Left ventricle myocardium inferior (tissue), 1 donor: ENCODE data around the gene PPHLN1. TPM values are rescaled to one million over a fixed set of nuclear protein-coding genes. Genes with fewer than 3 reads are reported as not detected.
A peak's percentile ranks its signal among the peaks of the same experiment; 100 is the strongest.

Experiments used
- DNase-seq: peaks from one replicate; pipeline ENCODE4 v3.0.0-alpha.2; 2020
- H3K27ac ChIP-seq: fragments of 200-600 bp; replicated peaks from 2 replicates; pipeline ENCODE4 v1.8.0; 2021
- H3K27me3 ChIP-seq: fragments of 200-600 bp; 2 replicates; pipeline ENCODE4 v1.8.0; 2021; ENCODE audit warnings: low read depth
- H3K36me3 ChIP-seq: fragments of 200-600 bp; 2 replicates; pipeline ENCODE4 v1.8.0; 2021
- H3K4me1 ChIP-seq: fragments of 200-600 bp; 2 replicates; pipeline ENCODE4 v1.8.0; 2021
- H3K4me3 ChIP-seq: fragments of 200-600 bp; 2 replicates; pipeline ENCODE4 v1.8.0; 2021; ENCODE audit warnings: mild to moderate bottlenecking, moderate library complexity
- H3K9me3 ChIP-seq: fragments of 200-600 bp; replicated peaks from 2 replicates; pipeline ENCODE4 v1.8.0; 2021
- CTCF ChIP-seq: fragments of 200-600 bp; IDR thresholded peaks from 2 replicates; pipeline ENCODE4 v1.8.0; 2021; ENCODE audit warnings: antibody characterized with exemption, mild to moderate bottlenecking, borderline replicate concordance
- intact Hi-C: fragments of 100-400 bp; cut with micrococcal nuclease; formaldehyde crosslinking; loops from one replicate; pipeline ENCODE4 v1.11.0; 2022
- total RNA-seq: library from RNA; stranded (reverse); fragmentation: NEBNext Ultra II Directional; extraction: Animal tissue kit (Norgen Biotek cat#: 25700); gene quantifications from one replicate; pipeline ENCODE4 v1.2.1, GENCODE V29; 2021
- donor health status: DM: no; HTN: yes; CAD: no; lungs with severe emphysema.

PPHLN1 gene
- total RNA-seq, 1 donor from 2014 or later = 31.4 TPM

- Histone ChIP-seq H3K27me3 (no peaks in the 10 kb centered on the region), H3K4me3 (peak overlapping the region; percentile 90), H3K27ac (peak overlapping the region; percentile 97), H3K9me3 (no peaks in the 10 kb centered on the region), H3K36me3 (no peaks in the 10 kb centered on the region), H3K4me1 (peaks cover 85% of the 10 kb centered on the region)
- intact Hi-C loops = loop anchor here (2.0 kb wide), 1 partner anchor 86 kb away; no protein-coding TSS in a partner anchor
- peak; percentile 94 for TF ChIP-seq CTCF
- DNase-seq = peak; percentile 79
Observed at GRCh38 chr12:42482748-42483520, 157.0 kb downstream of the PPHLN1 start.

DNA sequence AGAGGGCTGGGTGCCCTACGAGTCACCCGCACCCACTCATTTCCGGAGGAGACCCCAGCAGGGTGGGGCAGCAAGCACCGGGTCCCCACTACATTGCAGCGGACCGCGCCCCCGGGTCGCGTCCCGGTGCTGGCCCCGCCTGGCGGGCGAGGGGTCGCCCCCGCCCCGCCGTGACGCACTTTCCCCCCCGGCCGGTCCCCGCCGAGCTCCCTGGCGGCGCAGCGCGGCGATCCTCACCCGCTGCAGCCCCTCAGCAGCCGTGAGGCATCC is 157.5 kb downstream of the PPHLN1 start:
- no peak for TF ChIP-seq CTCF
- Histone ChIP-seq H3K27ac (peak overlapping the region; percentile 97), H3K9me3 (no peaks in the 10 kb centered on the region), H3K4me1 (peaks cover 79% of the 10 kb centered on the region), H3K4me3 (peak overlapping the region; percentile 90), H3K27me3 (no peaks in the 10 kb centered on the region), H3K36me3 (no peaks in the 10 kb centered on the region)
- DNase-seq = peak; percentile 42
- intact Hi-C loops = loop anchor here (2.0 kb wide), 1 partner anchor 85 kb away; no protein-coding TSS in a partner anchor

- H3K36me3 ChIP-seq = no peaks in the 10 kb centered on the region
- no peaks in the 10 kb centered on the region for H3K27me3 ChIP-seq
- peak overlapping the region; percentile 90 for H3K4me3 ChIP-seq
- H3K27ac ChIP-seq = peak overlapping the region; percentile 97
- no peak for DNase-seq
- peaks cover 67% of the 10 kb centered on the region for H3K4me1 ChIP-seq
- H3K9me3 ChIP-seq = no peaks in the 10 kb centered on the region
- TF ChIP-seq CTCF = no peak
- intact Hi-C loops = no loop called here
Observed at GRCh38 chr12:42484996-42485395, 159.0 kb downstream of the PPHLN1 start.

DNA sequence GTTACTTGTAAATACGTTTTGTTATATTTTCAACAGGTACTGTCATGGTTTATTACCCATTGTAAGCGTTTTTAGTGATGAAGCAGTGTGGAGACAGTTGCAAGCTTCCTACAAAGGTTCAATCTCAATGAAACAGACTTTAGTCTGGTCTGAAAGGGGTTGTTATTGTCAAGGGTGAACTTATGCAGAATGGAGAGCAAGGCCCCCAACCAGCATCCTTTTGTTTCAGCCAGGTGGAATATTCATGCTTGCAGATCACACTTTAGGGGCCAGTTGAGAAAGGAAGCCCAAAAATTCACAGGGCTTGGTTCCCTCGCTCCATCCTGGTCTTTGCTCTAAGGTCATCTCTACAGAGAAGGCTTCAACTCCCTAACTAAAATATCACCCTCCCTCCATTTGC is 159.9 kb downstream of the PPHLN1 start:
- Histone ChIP-seq H3K27ac (peak overlapping the region; percentile 97), H3K9me3 (no peaks in the 10 kb centered on the region)
- intact Hi-C loops = no loop called here

DNA sequence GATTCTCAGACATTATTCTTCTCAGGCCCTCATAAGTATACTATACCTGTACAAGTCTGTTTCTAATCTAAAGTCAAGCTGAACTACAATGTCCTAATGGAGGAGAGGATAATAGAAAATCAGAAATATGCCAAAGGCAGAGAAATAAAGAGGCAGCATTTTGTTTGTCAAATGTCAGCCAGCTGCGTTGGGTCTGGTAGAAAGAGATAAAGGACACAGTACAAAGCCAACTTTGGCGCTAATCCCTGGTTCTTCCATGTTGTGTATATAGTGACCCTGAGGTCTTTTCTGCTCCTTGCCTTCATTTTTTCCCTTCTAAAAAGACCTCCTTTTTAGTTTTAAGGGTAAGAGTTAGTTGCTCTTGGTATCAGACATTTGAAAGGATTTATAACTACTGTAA is 160.4 kb downstream of the PPHLN1 start:
- no peaks in the 10 kb centered on the region for H3K27me3 ChIP-seq
- no peak overlapping the region for H3K4me3 ChIP-seq
- intact Hi-C loops = no loop called here
- H3K4me1 ChIP-seq = peaks cover 53% of the 10 kb centered on the region
- H3K9me3 ChIP-seq = no peaks in the 10 kb centered on the region
- DNase-seq = no peak
- no peak overlapping the region for H3K27ac ChIP-seq
- no peaks in the 10 kb centered on the region for H3K36me3 ChIP-seq
- no peak for TF ChIP-seq CTCF

More for the DNA sequence above, 159.9 kb downstream of the PPHLN1 start:
- no peak for DNase-seq
- Histone ChIP-seq H3K4me1 (peaks cover 59% of the 10 kb centered on the region), H3K36me3 (no peaks in the 10 kb centered on the region), H3K4me3 (no peak overlapping the region), H3K27me3 (no peaks in the 10 kb centered on the region)
- TF ChIP-seq CTCF = no peak
